Skeletal muscle tissue (tissue), 4 donors: ENCODE data around the gene STK32B. TPM values are rescaled to one million over a fixed set of nuclear protein-coding genes. Genes with fewer than 3 reads are reported as not detected.

Experiments
- H3K27ac ChIP-seq: one replicate; pipeline ENCODE4 v1.7.0; 2013; ENCODE audit warnings: mild to moderate bottlenecking, low read depth, low read length, inconsistent platforms
- H3K27me3 ChIP-seq, 3 donors: one replicate each; pipeline ENCODE4 v1.7.0; 2013; ENCODE audit warnings: low read length in 3 of 3; ENCODE audit not compliant: control insufficient read depth in 3 of 3, insufficient read depth in 3 of 3
- H3K36me3 ChIP-seq, 3 donors: one replicate each; pipeline ENCODE4 v1.7.0; 2013; ENCODE audit warnings: low read length in 3 of 3; ENCODE audit not compliant: control insufficient read depth in 3 of 3, insufficient read depth in 3 of 3
- H3K4me1 ChIP-seq, 3 donors: one replicate each; pipeline ENCODE4 v1.7.0; 2013; ENCODE audit warnings: low read length in 3 of 3, mild to moderate bottlenecking in 3 of 3; ENCODE audit not compliant: control insufficient read depth in 3 of 3, insufficient read depth in 3 of 3
- H3K4me3 ChIP-seq, 3 donors: one replicate each; pipeline ENCODE4 v1.7.0; 2013; ENCODE audit warnings: low read length in 3 of 3
- H3K9ac ChIP-seq, 3 donors: one replicate each; pipeline ENCODE4 v1.7.0; 2013; ENCODE audit warnings: low read length in 3 of 3, mild to moderate bottlenecking in 3 of 3, moderate library complexity in 2 of 3, low read depth in 1 of 3
- H3K9me3 ChIP-seq, 3 donors: one replicate each; pipeline ENCODE4 v1.7.0; 2013; ENCODE audit warnings: low read length in 3 of 3; ENCODE audit not compliant: control insufficient read depth in 3 of 3
- total RNA-seq: library from RNA; depleted of rRNA; stranded (reverse); fragments of >200 nt; gene quantifications from one replicate; pipeline ENCODE4 v1.2.3, GENCODE V29; 2014
- donor health status: Osteomylitis.

The STK32B gene
- total RNA-seq, 1 donor from 2014 or later: 5.7 TPM

GRCh38 chr4:5381961-5382441 lies 330.7 kb downstream of the STK32B start:
- peaks cover 0 to 3% (median 0%) of the 10 kb centered on the region in 3 donors for H3K27me3 ChIP-seq
- H3K27ac ChIP-seq: no peak overlapping the region
- no peaks in the 10 kb centered on the region for H3K36me3 ChIP-seq
- H3K4me1 ChIP-seq: peaks cover 0 to 2% (median 0%) of the 10 kb centered on the region in 3 donors
- no peaks in the 10 kb centered on the region for H3K9me3 ChIP-seq
- no peak overlapping the region for H3K4me3 ChIP-seq
- H3K9ac ChIP-seq: no peak overlapping the region

GRCh38 chr4:5383191-5383980 lies 332.1 kb downstream of the STK32B start:
- H3K9ac ChIP-seq: no peak overlapping the region
- H3K9me3 ChIP-seq: no peaks in the 10 kb centered on the region
- peaks cover 0 to 2% (median 0%) of the 10 kb centered on the region in 3 donors for H3K4me1 ChIP-seq
- no peaks in the 10 kb centered on the region for H3K36me3 ChIP-seq
- no peak overlapping the region for H3K4me3 ChIP-seq
- no peak overlapping the region for H3K27ac ChIP-seq
- H3K27me3 ChIP-seq: peaks cover 0 to 3% (median 0%) of the 10 kb centered on the region in 3 donors

- H3K9ac ChIP-seq: no peak overlapping the region
- no peak overlapping the region for H3K27ac ChIP-seq
- no peaks in the 10 kb centered on the region for H3K36me3 ChIP-seq
- H3K27me3 ChIP-seq: no peaks in the 10 kb centered on the region
- no peak overlapping the region for H3K4me3 ChIP-seq
- H3K9me3 ChIP-seq: no peaks in the 10 kb centered on the region
- H3K4me1 ChIP-seq: peaks cover 0 to 2% (median 0%) of the 10 kb centered on the region in 3 donors
Measured at GRCh38 chr4:5385741-5386311, 334.5 kb downstream of the STK32B start.

- Histone ChIP-seq H3K27me3 (no peaks in the 10 kb centered on the region), H3K9me3 (no peaks in the 10 kb centered on the region), H3K4me1 (no peaks in the 10 kb centered on the region), H3K36me3 (no peaks in the 10 kb centered on the region), H3K9ac (no peak overlapping the region), H3K27ac (no peak overlapping the region), H3K4me3 (no peak overlapping the region)
Measured at GRCh38 chr4:5386921-5387320, 335.6 kb downstream of the STK32B start.

- H3K4me1 ChIP-seq: no peaks in the 10 kb centered on the region
- no peak overlapping the region for H3K9ac ChIP-seq
- H3K9me3 ChIP-seq: no peaks in the 10 kb centered on the region
- H3K36me3 ChIP-seq: no peaks in the 10 kb centered on the region
- no peak overlapping the region for H3K4me3 ChIP-seq
- H3K27ac ChIP-seq: no peak overlapping the region
- H3K27me3 ChIP-seq: no peaks in the 10 kb centered on the region
Measured at GRCh38 chr4:5387457-5387856, 336.2 kb downstream of the STK32B start.

- Histone ChIP-seq H3K4me3 (no peak overlapping the region), H3K36me3 (no peaks in the 10 kb centered on the region), H3K9ac (no peak overlapping the region), H3K4me1 (no peaks in the 10 kb centered on the region), H3K9me3 (peaks cover 0 to 3% (median 0%) of the 10 kb centered on the region in 3 donors), H3K27me3 (no peaks in the 10 kb centered on the region), H3K27ac (no peak overlapping the region)
Measured at GRCh38 chr4:5389756-5390310, 338.6 kb downstream of the STK32B start.

- Histone ChIP-seq H3K27ac (no peak overlapping the region), H3K9ac (no peak overlapping the region), H3K9me3 (peaks cover 0 to 3% (median 0%) of the 10 kb centered on the region in 3 donors), H3K27me3 (no peaks in the 10 kb centered on the region), H3K36me3 (no peaks in the 10 kb centered on the region), H3K4me1 (no peaks in the 10 kb centered on the region), H3K4me3 (no peak overlapping the region)
Measured at GRCh38 chr4:5391492-5391891, 340.2 kb downstream of the STK32B start.

- no peaks in the 10 kb centered on the region for H3K36me3 ChIP-seq
- H3K27me3 ChIP-seq: no peaks in the 10 kb centered on the region
- no peaks in the 10 kb centered on the region for H3K4me1 ChIP-seq
- no peak overlapping the region for H3K4me3 ChIP-seq
- H3K9me3 ChIP-seq: peaks cover 0 to 3% (median 0%) of the 10 kb centered on the region in 3 donors
- H3K27ac ChIP-seq: no peak overlapping the region
- H3K9ac ChIP-seq: no peak overlapping the region
Measured at GRCh38 chr4:5393911-5394513, 342.7 kb downstream of the STK32B start.

GRCh38 chr4:5395781-5396180 lies 344.5 kb downstream of the STK32B start:
- H3K27ac ChIP-seq: no peak overlapping the region
- no peak overlapping the region for H3K4me3 ChIP-seq
- no peaks in the 10 kb centered on the region for H3K27me3 ChIP-seq
- no peaks in the 10 kb centered on the region for H3K36me3 ChIP-seq
- H3K9ac ChIP-seq: no peak overlapping the region
- H3K4me1 ChIP-seq: no peaks in the 10 kb centered on the region
- peaks cover 0 to 3% (median 2%) of the 10 kb centered on the region in 3 donors for H3K9me3 ChIP-seq

- Histone ChIP-seq H3K4me1 (no peaks in the 10 kb centered on the region), H3K4me3 (no peak overlapping the region), H3K27me3 (no peaks in the 10 kb centered on the region), H3K27ac (no peak overlapping the region), H3K9ac (no peak overlapping the region), H3K36me3 (no peaks in the 10 kb centered on the region), H3K9me3 (peaks cover 2 to 11% (median 2%) of the 10 kb centered on the region in 3 donors)
Measured at GRCh38 chr4:5398056-5398455, 346.8 kb downstream of the STK32B start.
